ENCODE measurements around the gene CTIF. TPM values are rescaled to one million over a fixed set of nuclear protein-coding genes. Genes with fewer than 3 reads are reported as not detected.

The CTIF gene
- total RNA-seq, 1 experiment from 2014 or later: 26.5 TPM

GRCh38 chr18:48752928-48753327, 214.1 kb downstream of the CTIF start:
- H3K27ac ChIP-seq (ENCODE audit: low read length): no peak overlapping the region
- no peak for ATAC-seq
- no TSS peak for BruUV-seq (replicated peaks)
- intact Hi-C loops (cut with micrococcal nuclease; ENCODE audit: unreplicated experiment) (no loop called here), in situ Hi-C loops (cut with HindIII; ENCODE audit: low pct_unique_long_range_greater_than_20kb, low sequenced_read_pairs) (no loop called here)
- POLR2A ChIA-PET: no interaction called here
- no peaks in the 10 kb centered on the region for H3K36me3 ChIP-seq (ENCODE audit: control insufficient read depth, insufficient read depth, low read length)
- H3K27me3 ChIP-seq (ENCODE audit: control insufficient read depth, insufficient read depth, low read length): no peaks in the 10 kb centered on the region
- CTCF ChIA-PET: no interaction called here
- H3K9me3 ChIP-seq (ENCODE audit: control insufficient read depth, insufficient read depth, low read depth, low read length): no peaks in the 10 kb centered on the region
- H3K4me1 ChIP-seq (ENCODE audit: control insufficient read depth, insufficient read depth, low read length): no peaks in the 10 kb centered on the region
- no peak overlapping the region for H3K4me3 ChIP-seq (ENCODE audit: low read depth in 2 of 2, low read length in 2 of 2)
- DNase-seq (ENCODE audit: low read depth, low spot score): no peak
- TF ChIP-seq TCF7L2 (IDR thresholded peaks at IDR 0.05; ENCODE audit: low read depth, low read length): no peak

- Histone ChIP-seq H3K9me3 (ENCODE audit: control insufficient read depth, insufficient read depth, low read depth, low read length) (no peaks in the 10 kb centered on the region), H3K4me3 (ENCODE audit: low read depth in 2 of 2, low read length in 2 of 2) (no peak overlapping the region), H3K4me1 (ENCODE audit: control insufficient read depth, insufficient read depth, low read length) (no peaks in the 10 kb centered on the region), H3K27ac (ENCODE audit: low read length) (no peak overlapping the region), H3K36me3 (ENCODE audit: control insufficient read depth, insufficient read depth, low read length) (no peaks in the 10 kb centered on the region), H3K27me3 (ENCODE audit: control insufficient read depth, insufficient read depth, low read length) (no peaks in the 10 kb centered on the region)
- ATAC-seq (no peak), DNase-seq (ENCODE audit: low read depth, low spot score) (no peak)
- in situ Hi-C loops (cut with HindIII; ENCODE audit: low pct_unique_long_range_greater_than_20kb, low sequenced_read_pairs) (no loop called here), intact Hi-C loops (cut with micrococcal nuclease; ENCODE audit: unreplicated experiment) (no loop called here)
- ChIA-PET CTCF (no interaction called here), POLR2A (no interaction called here)
- TF ChIP-seq CTCF (IDR thresholded peaks at IDR 0.05) (no peak), SIN3A (IDR thresholded peaks at IDR 0.05; ENCODE audit: borderline replicate concordance, insufficient read depth, low read depth, low read length) (no peak), TCF7L2 (IDR thresholded peaks at IDR 0.05; ENCODE audit: low read depth, low read length) (no peak), REST (IDR thresholded peaks at IDR 0.05; ENCODE audit: insufficient read depth in 1 of 2, low read depth in 2 of 2, low read length in 1 of 2) (no peak), POLR2AphosphoS5 (IDR thresholded peaks at IDR 0.05; ENCODE audit: low read depth, low read length) (no peak)
- no TSS peak for BruUV-seq (replicated peaks)
Measured at GRCh38 chr18:48753691-48754090, 214.9 kb downstream of the CTIF start.

- ChIA-PET POLR2A (no interaction called here), CTCF (no interaction called here)
- DNase-seq (ENCODE audit: low read depth, low spot score) (no peak), ATAC-seq (no peak)
- no peak overlapping the region for H3K27ac ChIP-seq (ENCODE audit: low read length)
- H3K36me3 ChIP-seq (ENCODE audit: control insufficient read depth, insufficient read depth, low read length): no peaks in the 10 kb centered on the region
- H3K9me3 ChIP-seq (ENCODE audit: control insufficient read depth, insufficient read depth, low read depth, low read length): no peaks in the 10 kb centered on the region
- BruUV-seq (replicated peaks): no TSS peak
- in situ Hi-C loops (cut with HindIII; ENCODE audit: low pct_unique_long_range_greater_than_20kb, low sequenced_read_pairs) (no loop called here), intact Hi-C loops (cut with micrococcal nuclease; ENCODE audit: unreplicated experiment) (no loop called here)
- TF ChIP-seq REST (IDR thresholded peaks at IDR 0.05; ENCODE audit: insufficient read depth in 1 of 2, low read depth in 2 of 2, low read length in 1 of 2): no peak
- TF ChIP-seq TCF7L2 (IDR thresholded peaks at IDR 0.05; ENCODE audit: low read depth, low read length): no peak
- TF ChIP-seq POLR2AphosphoS5 (IDR thresholded peaks at IDR 0.05; ENCODE audit: low read depth, low read length): no peak
- TF ChIP-seq CTCF (IDR thresholded peaks at IDR 0.05): no peak
- TF ChIP-seq SIN3A (IDR thresholded peaks at IDR 0.05; ENCODE audit: borderline replicate concordance, insufficient read depth, low read depth, low read length): no peak
- no peaks in the 10 kb centered on the region for H3K4me1 ChIP-seq (ENCODE audit: control insufficient read depth, insufficient read depth, low read length)
- no peaks in the 10 kb centered on the region for H3K27me3 ChIP-seq (ENCODE audit: control insufficient read depth, insufficient read depth, low read length)
- H3K4me3 ChIP-seq (ENCODE audit: low read depth in 2 of 2, low read length in 2 of 2): no peak overlapping the region
Measured at GRCh38 chr18:48754559-48754958, 215.7 kb downstream of the CTIF start.
